GM19035 (cell line): ENCODE data around the gene CCN6.
"Not testable (repeated sequence)": the region's sequence is repeated elsewhere in the genome, so short reads cannot be mapped to it uniquely, and the experiment has no call there.

Source experiments
- ATAC-seq: cut with Tn5 transposase; IDR thresholded peaks from one replicate; pipeline ENCODE4 v1.9.1; 2021; ENCODE audit not compliant: unreplicated experiment

Gene CCN6

DNA sequence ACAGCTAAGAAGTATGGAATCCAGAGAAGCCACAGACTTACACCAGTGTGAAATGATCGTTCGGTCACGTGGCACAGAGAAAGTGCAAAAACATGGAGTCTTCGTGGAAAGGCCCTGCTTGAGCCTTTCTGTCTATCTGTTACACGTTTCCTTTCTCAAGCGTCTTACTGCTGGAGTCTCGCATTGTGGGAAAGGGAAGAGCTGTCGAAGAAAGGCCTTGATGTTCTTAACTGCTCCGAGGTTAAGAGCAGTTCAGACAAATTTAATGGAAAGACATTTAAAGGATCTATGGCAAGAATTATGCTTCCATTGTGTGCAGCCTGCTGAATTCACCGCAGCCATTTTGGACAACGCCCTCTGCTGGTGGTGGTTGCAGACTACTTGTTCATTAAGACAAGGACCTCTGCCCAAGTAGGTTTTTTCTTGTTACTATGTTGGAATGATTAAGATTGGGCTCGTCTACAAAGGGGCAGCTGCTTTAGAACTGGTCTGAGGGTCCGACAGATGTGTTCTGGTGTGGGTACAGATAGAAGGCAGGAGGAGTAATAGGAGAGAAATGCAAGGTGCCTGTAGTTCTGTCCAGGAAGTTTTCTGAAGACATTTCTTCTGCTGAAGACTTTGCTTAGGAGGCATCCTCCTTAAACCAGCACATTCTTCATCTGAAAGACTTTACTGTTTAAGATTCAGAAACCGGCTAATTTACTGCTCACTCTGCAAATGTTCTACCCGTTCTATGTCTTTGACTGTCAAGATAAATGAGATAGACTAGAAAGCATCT is 24.7 kb upstream of the CCN6 start:
- no peak for ATAC-seq

- no peak for ATAC-seq
Observed at GRCh38 chr6:112030206-112030960, 23.5 kb upstream of the CCN6 start.

DNA sequence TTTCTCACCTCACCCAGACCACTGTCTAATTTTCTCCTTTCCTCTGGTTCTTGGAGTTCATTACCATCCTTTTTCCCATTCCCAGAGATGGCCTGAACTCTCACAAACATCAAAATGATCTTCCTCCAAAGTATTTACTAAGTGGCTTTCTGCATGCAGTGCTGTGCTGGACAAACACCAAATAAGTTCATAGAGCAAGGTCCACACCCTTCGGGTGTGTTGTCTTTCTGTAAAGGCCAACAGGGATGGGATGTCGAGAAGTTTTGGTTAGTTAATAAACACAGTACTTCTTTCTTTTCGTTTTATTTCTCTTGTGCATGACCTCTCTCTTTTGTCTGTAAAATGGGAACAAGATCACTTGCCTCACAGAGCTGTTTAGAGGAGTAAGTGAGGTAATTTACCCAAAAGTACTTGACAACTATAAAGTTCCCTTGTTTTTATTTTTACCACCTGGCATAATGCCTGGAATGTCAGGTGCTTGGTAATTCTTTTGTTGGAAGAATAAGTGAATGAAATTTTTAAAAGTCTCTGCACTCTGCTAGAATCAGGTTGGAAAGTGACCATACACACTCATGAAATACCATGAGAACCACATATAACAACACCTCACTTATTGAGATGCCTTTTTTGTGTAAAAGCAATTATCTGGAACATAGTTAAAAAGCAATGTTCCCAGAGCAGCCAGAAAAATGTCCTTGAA is 22.8 kb upstream of the CCN6 start:
- no peak for ATAC-seq

GRCh38 chr6:112031960-112032359 is 21.9 kb upstream of the CCN6 start:
- ATAC-seq = no peak

GRCh38 chr6:112032728-112033127 is 21.2 kb upstream of the CCN6 start:
- ATAC-seq = no peak

- no peak for ATAC-seq
Observed at GRCh38 chr6:112033791-112034615, 19.9 kb upstream of the CCN6 start.

- ATAC-seq = no peak
Observed at GRCh38 chr6:112034616-112034995, 19.3 kb upstream of the CCN6 start.

DNA sequence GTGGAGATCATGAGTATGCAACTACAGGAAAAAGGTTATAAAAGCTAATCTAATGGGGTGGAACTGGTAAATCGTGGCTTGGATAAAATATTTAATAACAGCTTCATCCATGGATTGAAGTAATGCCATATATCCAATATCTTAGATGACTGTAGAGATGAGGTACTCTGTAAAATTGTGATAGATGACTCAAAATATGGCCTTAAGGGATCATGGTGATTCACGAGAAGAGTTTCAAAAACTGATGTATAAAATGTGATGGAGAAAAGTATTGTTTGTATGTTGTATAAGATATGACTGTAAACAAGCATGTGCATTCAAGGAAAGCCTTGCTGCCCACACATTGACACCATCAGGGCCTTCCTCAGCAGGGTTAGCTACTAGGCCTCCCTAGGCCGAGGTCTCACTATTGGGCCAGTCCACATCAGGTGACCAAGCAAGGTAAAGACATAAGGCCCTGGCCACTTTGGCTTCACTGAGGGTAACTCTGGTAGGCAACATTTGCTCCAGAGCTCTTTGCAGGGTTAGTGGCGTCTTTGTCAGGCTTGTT is 17.7 kb upstream of the CCN6 start:
- no peak for ATAC-seq

- no peak for ATAC-seq
Observed at GRCh38 chr6:112037783-112038216, 16.1 kb upstream of the CCN6 start.

- no peak for ATAC-seq
Observed at GRCh38 chr6:112038268-112038667, 15.6 kb upstream of the CCN6 start.

- no peak for ATAC-seq
Observed at GRCh38 chr6:112038756-112039430, 15.0 kb upstream of the CCN6 start.

DNA sequence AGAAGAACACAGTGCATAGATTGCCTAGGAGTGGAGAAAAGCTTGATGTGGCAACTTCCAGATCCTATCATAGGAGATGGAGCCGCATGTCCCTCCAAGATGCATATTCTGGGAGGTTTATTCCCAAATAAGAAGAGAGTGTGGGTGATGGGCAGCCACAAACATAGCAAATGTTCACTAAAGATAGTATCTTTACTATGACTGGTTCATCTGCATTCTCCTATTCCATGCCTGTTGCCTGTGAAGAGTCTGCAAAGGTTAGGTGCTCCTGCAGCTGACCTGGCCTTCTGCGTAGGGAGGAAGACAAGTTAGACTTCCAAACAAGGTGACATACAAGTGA is 14.5 kb upstream of the CCN6 start:
- no peak for ATAC-seq

DNA sequence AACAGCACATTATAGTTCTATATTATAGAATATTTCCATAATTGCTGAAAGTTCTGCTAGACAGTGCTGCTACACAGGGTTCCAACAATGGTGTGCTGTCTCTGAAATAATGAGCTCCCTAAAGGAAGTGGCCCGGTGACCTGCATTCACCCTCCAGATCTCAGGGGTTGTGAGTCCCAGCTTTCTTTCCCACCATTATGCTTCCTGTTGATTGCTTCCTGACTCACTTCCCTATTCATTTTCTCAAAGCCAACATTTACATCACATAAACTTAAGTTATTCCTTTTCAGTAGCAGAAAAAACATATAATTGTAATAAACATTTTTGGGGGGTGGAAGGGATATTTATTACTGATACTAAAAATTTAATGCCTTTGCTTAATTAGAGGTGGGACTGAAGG is 12.9 kb upstream of the CCN6 start:
- no peak for ATAC-seq

DNA sequence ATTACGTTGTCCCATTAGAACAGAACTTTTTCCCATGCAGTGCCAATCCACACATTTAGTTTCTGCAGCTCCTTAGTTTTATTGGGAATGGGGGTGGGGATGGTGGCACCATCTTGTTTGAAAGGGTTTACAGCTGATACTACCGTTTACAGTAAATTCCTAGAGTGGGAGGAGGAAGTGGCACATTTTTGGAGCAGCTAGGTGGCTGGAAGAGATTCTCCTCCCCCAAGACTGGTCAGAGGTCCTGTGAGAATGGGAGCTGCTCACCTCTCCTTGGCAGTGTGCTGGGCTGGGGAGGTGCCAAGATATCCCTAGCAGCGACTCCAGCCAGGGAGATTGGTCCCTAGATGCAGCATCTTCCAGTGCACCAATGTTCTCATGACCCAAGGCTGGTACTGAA is 12.4 kb upstream of the CCN6 start:
- no peak for ATAC-seq

- peak; percentile 89 for ATAC-seq
Observed at GRCh38 chr6:112043032-112044007, 10.6 kb upstream of the CCN6 start.

DNA sequence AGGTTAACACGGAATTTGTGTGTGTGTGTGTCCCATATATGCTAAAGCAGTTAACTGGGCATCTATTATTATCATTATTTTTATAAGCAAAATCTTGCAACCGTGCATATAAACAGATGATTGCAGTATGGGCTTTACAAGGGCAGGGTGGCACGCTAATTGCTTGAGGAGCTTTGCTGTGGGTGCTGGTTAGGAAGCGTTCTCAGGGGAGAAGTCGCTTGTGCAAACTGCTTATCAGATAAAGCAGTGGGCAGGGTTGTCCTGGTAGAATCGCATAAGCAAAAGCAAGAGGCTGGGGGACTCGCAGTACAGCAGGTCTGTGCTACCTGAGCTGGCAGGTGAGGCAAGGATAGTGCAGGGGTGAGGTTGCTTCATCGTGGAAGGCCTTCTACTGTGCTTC is 9.7 kb upstream of the CCN6 start:
- ATAC-seq = no peak

GRCh38 chr6:112044856-112045255 is 9.0 kb upstream of the CCN6 start:
- no peak for ATAC-seq

GRCh38 chr6:112047523-112047922 is 6.4 kb upstream of the CCN6 start:
- not testable (repeated sequence) for ATAC-seq
